GM10248 (cell line): Measurements from ENCODE around the gene POLE.

Experiments
- CTCF ChIA-PET: fragments of 300-600 bp; sonication (Branson Sonifier 250); formaldehyde crosslinking; extraction: SDS; loops from one replicate; lab custom pipeline; 2021; ENCODE audit warnings: antibody characterized with exemption; lab: Yijun Ruan, JAX
- POLR2A ChIA-PET: fragments of 350-650 bp; sonication (Branson Sonifier 250); formaldehyde crosslinking; extraction: SDS; loops from one replicate; lab custom pipeline; 2020; ENCODE audit warnings: antibody characterized with exemption; lab: Yijun Ruan, JAX
- DNase-seq: peaks from one replicate; pipeline ENCODE4 v3.0.0; 2012; ENCODE audit errors: extremely low spot score
- CTCF ChIP-seq: IDR thresholded peaks from 2 replicates; pipeline ENCODE4 v1.5.1; 2012; ENCODE audit warnings: mild to moderate bottlenecking, low read depth; ENCODE audit errors: extremely low read depth, missing control alignments, control extremely low read depth

The POLE gene

GRCh38 chr12:132629330-132629729, 57.8 kb downstream of the POLE start:
- no peak for DNase-seq
- TF ChIP-seq CTCF: no peak
- ChIA-PET POLR2A (no interaction called here), CTCF (interaction anchor here (1.2 to 2.0 kb wide), 3 partner anchors 9 to 214 kb away, joined by 4 to 5 read pairs (median 5); no protein-coding TSS in a partner anchor)

DNA sequence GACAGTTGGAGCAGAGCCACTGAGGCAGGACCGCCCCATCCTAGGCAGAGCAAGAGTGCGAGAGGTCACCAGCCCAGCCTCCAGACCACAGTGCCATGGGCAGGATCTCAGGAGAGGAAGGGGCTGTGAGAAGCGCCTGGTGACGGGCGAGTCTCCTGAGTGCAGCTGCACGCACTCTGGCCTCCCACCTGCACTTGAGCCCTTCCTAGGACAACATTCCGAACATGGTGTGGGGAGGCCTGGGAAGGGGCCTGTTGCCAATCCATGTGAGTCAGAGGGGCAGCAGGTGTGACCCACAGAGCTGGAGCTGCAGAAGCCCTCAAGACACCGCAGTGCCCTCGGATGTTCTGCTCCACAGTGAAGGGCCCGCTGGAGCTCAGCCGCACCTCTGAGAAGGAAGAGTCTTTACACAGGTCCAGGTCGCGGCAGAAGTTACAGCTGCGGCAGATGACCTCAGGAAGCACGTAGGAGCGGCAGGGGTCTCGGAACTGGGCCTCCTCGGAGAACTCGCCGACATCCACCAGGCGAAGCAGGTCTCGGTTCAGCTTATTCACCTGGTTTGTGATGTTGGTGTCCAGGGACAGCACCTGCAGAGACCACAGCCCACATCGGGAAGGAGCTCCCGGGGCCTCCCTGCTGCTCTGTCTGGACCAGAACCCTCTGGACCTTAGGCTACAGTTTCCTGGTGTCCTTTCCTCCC, 61.3 kb downstream of the POLE start:
- TF ChIP-seq CTCF: no peak
- no peak for DNase-seq
- CTCF ChIA-PET: interaction anchor here (1.0 to 1.6 kb wide), 3 partner anchors 13 to 102 kb away, joined by 3 to 7 read pairs (median 3); no protein-coding TSS in a partner anchor
- POLR2A ChIA-PET: no interaction called here

DNA sequence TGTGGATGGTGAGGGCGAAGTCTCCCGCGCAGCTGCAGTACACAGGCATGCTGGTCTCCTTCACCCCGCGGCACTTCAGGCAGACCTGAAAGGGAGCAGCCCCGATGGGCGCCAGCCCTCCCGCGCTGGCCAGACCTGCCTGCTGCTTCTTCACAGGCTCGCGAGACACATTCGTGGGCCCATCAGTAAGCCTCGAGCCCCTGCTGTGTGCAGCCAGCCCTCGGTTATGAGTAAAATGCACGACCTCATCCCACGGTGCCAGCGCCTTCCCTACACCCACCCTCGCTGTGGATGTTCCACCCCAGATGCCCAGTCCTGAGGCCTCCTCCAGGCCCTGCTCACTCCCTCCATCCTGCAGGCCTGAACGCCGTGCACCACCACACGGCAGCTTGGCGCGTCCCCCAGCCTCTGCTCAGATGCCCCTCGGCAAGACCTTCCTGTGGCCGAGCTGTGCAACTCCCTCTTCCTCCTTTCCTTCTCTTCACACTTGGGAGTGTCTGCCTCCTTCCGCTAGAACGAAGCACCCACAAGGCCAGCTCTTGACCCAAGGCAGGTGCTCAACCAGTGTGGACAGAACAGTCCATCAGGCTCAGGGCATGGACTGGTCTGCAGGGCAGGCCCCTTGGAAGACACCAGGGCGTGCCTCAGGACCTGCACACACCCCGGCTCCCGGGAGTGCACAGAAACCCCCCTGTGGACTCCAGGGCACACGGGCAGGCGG, 62.1 kb downstream of the POLE start:
- POLR2A ChIA-PET: no interaction called here
- CTCF ChIA-PET: interaction anchor here (1.0 to 1.6 kb wide), 3 partner anchors 10 to 211 kb away, joined by 3 to 7 read pairs (median 3); no protein-coding TSS in a partner anchor
- no peak for DNase-seq
- TF ChIP-seq CTCF: no peak

DNA sequence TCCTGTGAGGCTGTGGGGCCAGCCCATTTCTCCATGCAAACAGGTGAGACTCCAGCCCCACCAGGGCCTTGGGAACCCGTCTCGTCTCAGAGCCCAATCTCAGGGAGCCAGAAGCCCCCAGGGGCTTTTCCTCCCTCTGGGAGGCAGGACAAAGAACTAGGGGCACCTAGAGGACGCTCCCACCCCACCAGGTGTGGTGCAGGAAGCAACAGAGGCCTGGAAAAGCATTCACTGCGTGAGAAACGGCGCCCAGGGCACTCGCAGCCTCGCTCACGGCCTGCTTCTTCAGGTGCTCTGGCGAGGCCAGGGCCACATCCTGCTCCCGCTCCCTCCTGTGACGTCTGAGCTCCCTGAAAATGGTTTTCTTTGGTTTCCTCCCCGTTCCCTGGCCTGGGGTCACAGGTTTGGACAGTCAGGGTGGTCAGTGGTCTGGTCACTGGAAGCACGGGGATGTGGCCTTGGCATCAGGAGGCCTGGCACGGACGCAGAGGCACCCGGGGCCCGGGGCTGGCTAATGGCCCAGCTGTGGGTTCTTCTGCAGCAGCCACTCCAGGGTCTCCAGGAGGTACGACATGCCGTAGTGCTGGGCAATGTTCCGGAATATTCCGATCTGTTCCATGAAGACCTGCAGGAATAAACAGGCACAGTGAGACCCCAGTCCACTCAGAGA, 62.8 kb downstream of the POLE start:
- TF ChIP-seq CTCF: no peak
- POLR2A ChIA-PET: no interaction called here
- CTCF ChIA-PET: interaction anchor here (1.0 to 1.6 kb wide), 3 partner anchors 10 to 210 kb away, joined by 3 to 7 read pairs (median 3); no protein-coding TSS in a partner anchor
- no peak for DNase-seq

- POLR2A ChIA-PET: interaction anchor here (0.6 kb wide), 1 partner anchor 127 kb away, joined by 4 read pairs; no protein-coding TSS in a partner anchor
Observed at GRCh38 chr12:132623072-132623869, 63.9 kb downstream of the POLE start.

More at GRCh38 chr12:132623072-132623869, 63.9 kb downstream of the POLE start:
- no peak for DNase-seq
- no peak for TF ChIP-seq CTCF
- CTCF ChIA-PET: interaction anchor here (1.3 to 1.4 kb wide), 2 partner anchors 10 to 12 kb away, joined by 3 to 4 read pairs; no protein-coding TSS in a partner anchor
